Activated T-helper 1 cell treated with Interleukin-2 at 50 U/mL for 16 hours (primary cell): ENCODE results near the gene EHBP1.
A peak's percentile ranks its signal among the peaks of the same experiment; 100 is the strongest.
"Not testable (repeated sequence)": the region's sequence is repeated elsewhere in the genome, so short reads cannot be mapped to it uniquely, and the experiment has no call there.

Experiments
- DNase-seq: peaks from one replicate; pipeline ENCODE4 v3.0.0-alpha.2; 2020; ENCODE audit warnings: low read depth

The EHBP1 gene

DNA sequence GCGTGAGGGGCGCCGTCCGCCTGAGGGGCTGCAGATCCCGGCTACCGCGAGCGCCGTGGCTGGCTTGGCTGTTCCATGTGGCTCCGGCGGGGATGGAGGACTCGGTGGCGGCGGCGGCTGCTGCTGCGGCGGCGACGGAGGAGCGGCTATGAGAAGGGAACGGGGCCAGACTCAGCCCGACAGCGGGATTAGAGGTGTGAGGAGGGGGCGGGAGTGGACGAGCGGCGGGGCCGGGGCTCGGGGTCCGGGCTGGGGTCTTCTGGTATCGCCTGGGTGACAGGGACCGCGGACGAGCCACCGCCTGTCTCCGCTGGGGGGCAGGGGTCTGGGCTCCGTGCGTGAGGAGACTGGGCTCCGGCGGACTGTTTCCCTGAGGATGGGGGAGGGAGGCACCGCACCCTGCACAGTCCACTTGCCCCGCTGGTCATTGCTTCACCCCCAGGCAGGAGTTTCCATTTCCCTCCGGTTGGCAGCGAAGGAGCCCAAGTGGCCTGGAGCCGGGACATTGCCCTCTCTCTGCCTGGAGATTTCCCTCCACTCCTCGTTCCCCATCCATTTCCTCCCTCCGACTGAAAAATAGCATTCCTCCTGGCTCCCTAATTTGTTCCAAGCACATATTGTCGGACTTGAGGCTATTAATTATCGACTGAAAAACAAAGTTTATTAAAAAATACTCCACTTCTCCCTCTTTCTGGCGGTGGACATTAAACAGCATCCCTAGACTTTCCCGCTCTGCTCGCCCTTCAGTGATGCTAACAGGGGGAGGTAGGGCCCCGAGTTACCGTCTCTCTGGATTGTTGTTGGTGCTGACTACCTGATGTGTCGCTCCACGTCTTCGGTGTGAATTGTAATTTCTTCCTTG lies 577 bp downstream of the EHBP1 start:
- DNase-seq, result peak; percentile 22

DNA sequence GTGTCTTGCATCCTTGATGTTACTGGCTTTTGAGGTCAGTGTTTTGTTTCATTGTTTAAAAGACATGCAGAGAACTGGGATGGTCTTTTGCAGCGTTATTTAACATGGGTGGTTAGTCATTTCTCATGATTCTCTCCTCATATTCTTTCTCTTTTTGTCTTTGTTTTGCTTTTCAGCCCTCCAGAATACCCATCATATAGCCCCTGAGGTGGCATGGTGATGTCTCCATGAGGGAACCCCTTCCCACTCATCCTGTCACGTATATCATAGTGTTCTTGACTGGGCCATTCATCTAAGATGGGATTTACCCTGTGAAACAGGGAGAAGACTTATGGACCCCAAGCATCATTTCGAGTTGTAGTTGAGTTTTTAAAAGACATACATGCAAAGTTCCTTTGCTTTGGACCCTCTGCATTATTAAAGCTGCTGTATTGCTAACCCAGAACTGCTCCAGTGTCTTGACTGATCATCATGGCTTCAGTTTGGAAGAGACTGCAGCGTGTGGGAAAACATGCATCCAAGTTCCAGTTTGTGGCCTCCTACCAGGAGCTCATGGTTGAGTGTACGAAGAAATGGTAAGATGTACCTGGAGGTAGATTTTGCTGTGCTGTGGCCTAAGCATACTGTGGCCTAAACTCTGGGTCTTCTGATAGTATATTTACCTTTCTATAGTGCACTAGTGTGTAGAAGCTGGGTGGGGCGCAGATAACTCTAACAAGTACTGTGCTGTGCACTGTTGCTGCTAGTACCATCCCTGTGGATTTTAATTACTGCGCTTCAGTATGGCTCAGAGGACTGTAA lies 1.4 kb downstream of the EHBP1 start:
- no peak for DNase-seq

DNA sequence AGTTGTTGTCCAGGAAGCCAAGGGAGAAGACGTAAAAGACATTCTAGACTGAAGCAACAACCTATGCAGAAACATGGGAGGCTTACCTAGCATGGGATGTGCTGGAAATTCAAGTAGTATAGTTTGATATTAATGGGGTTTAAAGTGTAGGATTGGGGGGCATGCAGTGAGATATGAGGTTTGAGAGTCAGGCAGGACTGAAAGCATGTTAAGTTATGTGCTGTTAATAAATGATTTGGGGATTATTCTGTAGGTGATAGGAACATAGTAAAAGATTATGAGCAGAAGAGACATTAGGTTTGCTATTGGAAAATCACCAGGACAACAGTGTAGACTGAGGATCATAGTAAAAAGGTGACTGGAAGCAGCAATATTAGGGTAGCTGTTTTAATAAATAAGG lies 3.2 kb downstream of the EHBP1 start:
- no peak for DNase-seq

DNA sequence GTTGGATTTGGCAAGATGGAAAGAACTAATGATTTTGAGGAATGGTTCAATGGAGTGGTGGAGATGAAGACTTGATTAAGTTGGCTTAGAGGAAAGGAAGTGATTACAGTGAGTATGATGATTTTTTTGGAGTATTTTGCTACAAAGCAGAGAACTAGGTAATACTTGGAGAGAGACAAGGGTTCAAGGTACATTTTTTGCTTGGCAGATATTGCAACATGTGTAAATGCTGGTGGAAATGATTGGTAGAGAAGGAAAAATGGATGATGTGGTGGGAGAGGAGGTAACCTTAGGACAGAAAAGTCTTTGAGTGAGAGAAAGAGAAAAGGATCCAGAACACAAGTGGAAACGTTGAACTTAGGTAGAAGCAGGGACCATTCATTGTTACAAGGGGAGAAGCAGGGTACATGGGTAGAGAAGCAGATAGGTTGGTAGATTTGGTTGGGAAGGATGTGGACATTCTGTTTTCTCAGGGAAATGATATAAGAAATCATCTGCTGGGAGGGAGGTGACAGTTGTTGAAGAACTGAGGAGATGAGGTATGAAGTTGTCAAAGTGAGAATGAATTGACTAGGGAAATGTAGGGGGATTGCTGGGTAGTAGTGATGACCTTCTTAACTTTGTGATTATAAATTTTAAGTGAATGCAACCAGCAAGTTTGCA lies 6.5 kb downstream of the EHBP1 start:
- no peak for DNase-seq

DNA sequence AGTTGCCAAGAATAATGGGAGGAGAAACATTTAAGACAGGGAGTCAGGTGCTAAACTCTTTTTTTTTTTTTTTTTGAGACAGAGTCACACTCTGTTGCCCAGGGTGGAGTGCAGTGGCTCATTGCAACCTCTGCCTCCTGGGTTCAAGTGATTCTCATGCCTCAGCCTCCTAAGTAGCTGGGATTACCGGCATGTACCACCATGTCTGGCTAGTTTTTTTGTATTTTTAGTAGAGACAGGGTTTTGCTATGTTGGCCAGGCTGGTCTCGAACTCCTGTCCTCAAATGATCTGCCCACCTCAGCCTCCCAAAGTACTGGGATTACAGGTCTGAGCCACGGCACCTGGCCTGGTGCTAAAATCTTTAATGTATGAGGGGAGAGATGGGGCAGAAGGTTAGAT lies 7.7 kb downstream of the EHBP1 start:
- DNase-seq, result not testable (repeated sequence)

DNA sequence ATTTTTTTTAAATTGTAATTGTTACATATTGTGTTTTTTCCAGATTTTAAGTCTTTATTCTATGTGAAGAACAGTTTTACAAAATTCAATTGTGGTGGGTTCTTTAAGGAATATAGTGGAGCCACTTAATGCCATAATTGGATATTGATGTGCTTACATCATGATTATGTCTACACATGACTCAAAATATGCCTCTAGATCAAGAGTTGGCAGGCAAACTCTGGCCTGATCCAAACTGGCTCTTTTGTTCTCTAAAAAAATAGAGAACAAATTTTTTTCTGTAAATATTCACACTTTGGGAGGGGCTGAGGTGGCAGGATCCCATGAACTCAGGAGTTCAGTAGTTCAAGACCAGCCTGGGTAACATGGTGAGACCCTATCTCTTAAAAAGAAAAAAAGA lies 8.3 kb downstream of the EHBP1 start:
- DNase-seq, result no peak

DNA sequence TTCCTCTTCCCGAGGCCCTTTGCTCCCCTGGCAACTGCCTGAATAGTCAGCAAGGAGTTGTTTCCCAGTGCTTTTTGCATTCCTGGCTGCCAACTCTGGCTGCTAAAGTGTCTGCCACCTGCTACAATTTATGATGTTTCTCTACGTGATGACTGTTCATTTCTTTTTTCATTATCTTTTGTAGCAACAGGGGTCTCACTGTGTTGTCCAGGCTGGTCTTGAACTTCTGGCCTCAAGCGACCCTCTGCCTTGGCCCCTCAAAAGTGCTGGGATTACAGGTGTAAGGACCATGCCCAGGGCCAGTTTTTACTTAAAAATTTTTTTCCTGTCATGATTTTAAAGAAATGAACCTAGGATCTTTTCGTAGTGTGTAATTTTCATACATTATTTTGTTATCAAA lies 11.3 kb downstream of the EHBP1 start:
- DNase-seq, result no peak

DNA sequence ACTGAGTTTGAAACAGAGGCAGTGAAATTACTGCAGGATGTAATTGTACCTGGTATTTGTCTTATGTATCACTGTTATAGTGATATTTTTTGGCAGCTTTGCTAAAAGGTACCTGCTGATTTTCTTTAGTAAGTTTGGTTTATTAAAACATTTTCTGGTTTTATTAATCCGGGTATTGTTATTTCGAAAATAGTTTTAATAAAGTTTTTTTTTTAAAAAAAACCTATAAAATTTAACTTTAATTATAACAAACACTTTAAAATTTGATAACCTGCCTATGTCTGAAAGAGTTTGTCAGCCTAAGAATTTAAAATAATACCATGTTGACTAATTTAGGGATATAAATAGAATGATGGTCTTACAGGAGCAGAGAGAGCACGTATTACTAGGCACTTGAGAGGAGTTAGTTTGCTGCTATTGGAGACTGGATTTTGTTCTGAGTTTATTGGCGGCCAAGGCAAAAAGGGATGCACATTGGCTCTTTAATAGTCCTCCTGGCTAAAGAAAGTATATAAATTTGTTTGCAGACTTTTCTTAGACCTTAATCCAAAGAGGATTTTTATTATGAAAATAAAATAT lies 12.1 kb downstream of the EHBP1 start:
- no peak for DNase-seq

DNA sequence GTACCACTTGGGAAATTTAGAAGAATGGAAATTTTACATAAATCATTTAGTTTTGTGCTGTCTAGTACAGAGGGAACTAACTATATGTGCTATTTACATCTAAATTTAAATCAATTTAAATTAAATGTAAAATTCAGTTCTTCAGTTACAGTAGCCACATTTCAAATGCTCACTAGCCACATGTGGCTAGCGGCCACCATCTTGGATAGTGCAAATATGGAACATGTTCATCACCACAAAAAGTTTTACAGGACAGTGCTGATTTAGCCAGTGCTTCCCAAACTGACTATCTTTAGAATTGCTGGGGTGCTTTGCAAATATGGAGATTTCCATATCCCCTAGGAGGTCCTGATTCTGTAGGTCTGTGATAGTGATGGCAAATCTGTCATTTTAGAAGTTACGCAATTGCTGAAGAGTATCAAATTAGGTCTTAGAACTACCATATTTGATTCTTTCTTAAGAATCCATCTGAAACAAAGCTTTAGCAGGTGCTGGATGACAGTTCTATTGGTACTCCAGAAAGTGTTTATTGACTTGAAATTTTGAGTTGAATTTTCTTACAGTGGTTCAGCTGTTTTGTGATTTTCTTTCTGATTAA lies 12.8 kb downstream of the EHBP1 start:
- DNase-seq, result no peak

DNA sequence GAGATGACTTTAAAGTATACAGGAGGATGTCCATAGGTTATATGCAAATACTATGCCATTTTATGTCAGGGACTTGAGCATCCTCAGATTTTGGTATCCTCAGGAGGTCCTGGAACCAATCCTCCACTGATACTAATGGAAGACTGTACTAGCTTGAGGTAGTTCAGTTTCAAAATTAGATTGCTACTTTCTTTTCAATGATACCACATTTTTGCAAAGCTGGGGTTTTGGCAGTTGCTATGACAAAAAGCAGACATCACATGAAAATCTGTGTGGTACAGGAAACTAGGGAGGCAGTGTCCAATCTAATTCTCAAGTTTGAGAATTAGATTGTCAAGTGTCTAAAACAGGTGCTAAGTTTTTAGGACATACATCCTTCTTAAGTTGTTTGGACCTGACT lies 14.2 kb downstream of the EHBP1 start:
- no peak for DNase-seq

DNA sequence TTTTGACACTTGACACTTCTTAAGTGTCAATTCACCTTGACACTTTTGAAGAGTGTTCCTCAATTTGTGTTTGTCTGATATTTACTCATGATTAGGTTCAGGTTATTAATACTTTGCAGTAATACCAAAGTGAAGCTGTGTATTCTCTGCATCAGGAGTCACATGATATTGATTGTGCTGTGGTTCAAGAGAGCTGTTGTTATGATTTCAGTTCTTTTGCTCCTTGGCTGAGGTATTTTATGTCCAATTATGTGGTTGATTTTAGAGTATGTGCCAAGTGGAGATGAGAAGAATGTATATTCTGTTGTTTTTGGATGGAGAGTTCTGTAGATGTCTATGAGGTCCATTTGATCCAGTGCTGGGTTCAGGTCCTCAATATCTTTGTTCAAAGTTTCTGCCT lies 17.2 kb downstream of the EHBP1 start:
- DNase-seq, result no peak

DNA sequence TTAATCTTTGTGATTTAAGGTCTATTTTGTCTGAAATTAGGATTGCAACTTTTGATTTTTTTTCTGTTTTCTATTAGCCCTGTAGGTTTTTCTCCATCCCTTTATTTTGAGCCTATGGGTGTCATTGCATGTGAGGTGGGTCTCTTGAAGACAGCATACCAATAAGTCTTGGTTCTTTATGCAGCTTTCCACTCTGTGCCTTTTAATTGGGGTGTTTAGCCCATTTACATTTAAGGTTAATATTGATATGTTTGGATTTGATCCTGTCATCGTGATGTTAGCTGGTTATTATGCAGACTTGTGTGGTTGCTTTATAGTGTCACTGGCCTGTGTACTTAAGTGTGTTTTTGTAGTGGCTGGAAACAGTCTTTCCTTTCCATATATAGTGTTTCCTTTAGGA lies 17.7 kb downstream of the EHBP1 start:
- DNase-seq, result no peak

DNA sequence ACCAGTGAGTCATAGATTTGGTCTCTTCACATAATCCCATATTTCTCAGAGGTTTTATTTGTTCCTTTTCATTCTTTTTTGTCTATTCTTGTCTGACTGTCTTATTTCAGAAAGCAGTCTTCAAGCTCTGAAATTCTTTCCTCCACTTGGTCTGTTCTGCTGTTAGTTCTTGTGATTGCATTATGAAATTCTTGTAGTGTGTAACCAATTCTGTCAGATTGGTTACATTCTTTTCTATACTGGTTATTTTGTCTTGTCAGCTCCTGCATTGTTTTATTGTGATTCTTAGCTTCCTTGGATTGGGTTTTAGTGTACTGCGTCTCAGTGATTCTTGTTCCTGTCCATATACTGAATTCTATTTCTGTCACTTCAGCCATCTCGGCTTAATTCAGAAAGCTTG lies 18.6 kb downstream of the EHBP1 start:
- DNase-seq, result no peak

DNA sequence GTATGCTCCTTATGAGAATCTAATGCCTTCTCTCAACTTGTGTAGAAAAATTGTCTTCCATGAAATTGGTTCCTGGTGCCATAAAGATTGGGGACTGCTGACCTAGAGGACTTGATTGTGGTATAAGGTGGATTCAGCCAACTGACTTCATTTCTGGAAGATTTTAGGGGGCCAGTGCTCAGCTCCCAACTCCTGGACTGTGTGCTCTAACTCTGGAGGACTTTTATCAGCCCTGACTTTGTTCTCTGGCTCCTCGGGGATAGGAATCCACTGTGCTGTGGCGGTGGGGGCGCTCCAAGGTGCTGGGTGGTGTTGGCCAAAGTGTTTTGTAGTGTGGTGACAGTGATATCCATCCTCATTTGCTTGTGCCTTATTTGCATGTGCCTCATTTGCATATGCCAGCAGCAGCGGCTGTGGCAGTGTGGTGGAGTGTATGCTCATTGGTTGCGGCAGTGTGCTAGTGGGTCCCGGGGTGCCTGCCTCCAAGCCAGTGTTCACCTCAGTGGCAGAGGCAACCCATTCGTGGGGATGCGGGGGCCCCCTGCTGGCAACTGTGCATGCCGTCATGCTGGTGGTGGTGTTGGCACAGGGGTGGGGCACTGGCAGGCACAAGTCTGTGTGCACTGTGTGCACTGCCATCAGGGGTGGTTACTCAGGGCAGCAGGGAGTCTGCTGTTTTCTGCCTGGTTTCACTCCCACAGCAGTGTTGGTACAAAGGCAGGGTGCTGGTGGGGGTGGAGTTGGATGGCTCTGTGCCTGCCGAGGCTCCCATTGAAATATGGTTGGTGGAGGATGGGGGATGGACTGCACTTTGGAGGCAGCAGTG lies 19.6 kb downstream of the EHBP1 start:
- DNase-seq, result no peak

DNA sequence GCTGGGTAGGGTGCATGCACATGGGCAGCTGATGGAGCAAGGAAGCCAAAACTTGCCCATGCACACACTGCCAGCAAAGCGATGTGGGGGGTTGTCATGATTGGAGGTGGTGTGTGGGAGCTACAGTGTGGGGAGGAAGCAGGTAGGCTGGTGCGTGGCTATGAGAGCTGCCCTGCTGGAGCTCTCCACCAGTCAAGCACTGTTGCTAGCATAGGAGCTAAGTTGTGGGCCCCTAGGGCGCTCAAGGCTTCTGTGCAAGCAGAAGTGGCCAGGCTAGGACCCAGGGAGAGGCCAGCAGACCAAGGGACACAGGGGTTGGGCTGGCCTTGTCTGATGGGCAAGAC lies 20.2 kb downstream of the EHBP1 start:
- no peak for DNase-seq

DNA sequence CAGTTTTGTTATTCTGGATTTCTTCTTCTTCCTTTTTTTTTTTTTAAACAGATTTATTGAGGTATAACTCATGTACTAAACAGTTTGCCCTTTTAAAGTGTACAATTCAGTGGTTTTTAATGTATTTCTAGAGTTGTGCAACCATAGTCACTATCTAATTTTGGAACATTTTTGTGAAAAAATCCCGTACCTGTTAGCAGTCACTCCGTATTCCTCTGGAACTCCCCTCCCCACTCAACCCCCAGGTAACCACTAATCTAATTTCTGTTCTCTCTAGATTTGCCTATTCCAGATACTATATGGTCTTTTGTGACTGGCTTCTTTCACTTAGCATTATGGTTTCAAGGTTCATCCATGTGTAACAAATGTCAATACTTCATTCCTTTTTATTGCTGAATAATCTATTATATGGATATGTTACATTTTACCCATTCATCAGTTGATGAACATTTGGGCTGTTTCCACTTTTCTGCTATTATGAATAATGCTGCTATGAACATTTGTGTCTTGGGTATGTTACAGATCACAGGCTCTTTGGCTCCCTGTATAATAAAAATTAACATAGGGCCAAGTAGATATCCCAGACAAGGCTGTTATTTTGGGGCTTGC lies 21.9 kb downstream of the EHBP1 start:
- no peak for DNase-seq

DNA sequence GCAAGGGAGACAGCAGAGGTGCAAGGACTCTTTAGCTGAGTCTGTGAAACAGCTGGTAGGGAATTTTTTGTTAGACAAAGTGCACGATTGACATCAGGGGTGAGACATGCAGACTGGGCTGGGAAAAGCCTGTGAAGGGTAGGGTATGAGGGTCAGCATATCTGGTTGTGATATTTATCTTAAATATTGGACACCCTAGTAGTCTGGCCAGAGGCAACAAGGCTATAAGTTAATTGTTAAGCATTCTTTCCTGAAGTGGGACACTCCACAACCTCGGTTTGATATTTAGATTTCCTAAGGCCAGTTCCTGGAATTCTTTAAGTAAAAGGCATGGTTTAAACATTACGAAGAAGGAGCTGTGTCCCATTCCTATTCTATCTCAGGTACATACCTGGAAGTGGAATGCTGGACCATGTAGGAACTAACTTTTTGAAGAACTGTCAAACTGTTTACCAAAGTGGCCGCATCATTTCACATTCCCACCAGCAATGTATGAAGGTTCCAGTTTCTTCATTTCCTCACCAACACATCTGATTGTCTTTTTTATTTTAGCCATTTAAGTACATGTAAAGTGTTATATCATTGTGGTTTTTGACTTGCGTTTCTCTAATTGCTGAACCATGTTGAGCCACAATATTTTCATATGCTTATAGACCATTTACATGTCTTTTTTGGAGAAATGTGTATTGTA lies 22.5 kb downstream of the EHBP1 start:
- DNase-seq, result no peak

DNA sequence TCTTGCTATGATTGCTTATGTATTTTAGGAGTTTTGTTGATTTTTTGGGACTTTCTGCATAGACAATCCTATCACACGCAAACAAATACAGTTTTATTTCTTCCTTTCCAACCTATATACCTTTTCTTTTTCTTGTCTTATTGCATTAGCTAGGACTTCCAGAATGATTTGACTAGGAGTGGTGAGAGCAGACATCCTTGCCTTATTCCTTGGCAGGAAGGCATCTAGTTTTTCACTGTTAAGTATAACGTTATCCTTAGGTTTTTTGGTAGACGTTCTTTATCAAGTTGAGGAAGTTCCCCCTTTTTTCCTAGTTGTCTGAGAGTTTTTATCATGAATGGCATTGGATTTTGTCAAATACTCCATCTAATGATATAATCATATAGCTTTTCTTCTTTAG lies 25.8 kb downstream of the EHBP1 start:
- DNase-seq, result no peak

DNA sequence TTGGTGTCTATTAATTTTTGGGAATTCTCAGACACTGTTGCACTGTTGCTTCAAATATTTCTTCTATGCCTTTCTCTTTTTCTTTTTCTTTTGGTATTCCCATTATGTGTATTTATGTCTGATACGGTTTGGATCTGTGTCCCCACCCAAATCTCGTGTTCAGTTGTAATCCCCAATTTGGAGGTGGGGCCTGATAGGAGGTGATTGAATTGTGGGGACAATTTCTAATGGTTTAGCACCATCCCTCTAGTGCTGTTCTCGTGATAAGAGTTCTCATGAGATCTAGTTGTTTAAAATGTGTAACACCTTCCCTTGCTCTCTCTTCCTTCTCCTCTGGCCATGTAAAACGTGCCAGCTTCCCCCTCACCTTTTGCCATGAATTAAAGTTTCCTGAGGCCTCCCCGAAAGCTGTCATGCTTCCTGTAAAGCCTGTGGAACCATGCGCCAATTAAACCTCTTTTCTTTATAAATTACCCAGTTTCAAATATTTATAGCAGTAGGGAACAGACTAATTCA lies 26.8 kb downstream of the EHBP1 start:
- no peak for DNase-seq

DNA sequence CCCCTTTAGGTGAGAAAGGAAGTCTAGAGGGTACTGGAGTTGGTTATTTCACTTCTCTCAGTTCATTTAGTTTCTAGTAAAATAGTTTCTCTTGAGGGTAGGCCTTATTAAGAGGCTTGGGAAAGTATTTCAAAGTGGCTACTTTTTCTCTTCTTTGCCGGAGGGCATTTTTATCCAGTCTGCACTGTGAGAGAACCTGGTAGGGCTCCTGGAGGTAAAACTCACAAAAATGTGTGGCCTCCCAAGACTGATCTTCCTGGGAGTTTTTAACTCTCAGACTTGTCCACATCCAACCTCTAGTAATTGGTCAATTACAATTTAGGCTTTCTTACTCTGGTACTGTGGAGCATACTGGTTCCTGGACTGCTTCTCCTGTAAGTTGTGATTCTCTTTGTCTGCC lies 28.0 kb downstream of the EHBP1 start:
- no peak for DNase-seq
